Mucosa of rectum (tissue), 2 donors: Measurements from ENCODE around the gene NOL11.
A peak's percentile ranks its signal among the peaks of the same experiment; 100 is the strongest.

Experiments used
- H3K27ac ChIP-seq, 2 donors: one replicate each; pipeline ENCODE4 v1.7.0; 2013; ENCODE audit warnings: inconsistent platforms in 2 of 2, low read depth in 2 of 2, low read length in 2 of 2
- H3K27me3 ChIP-seq, 2 donors: one replicate each; pipeline ENCODE4 v1.7.0; 2013; ENCODE audit warnings: low read length in 2 of 2; ENCODE audit not compliant: control insufficient read depth in 2 of 2, insufficient read depth in 2 of 2
- H3K36me3 ChIP-seq, 2 donors: one replicate each; pipeline ENCODE4 v1.7.0; 2013; ENCODE audit warnings: low read length in 2 of 2; ENCODE audit not compliant: control insufficient read depth in 2 of 2, insufficient read depth in 2 of 2
- H3K4me1 ChIP-seq, 2 donors: one replicate each; pipeline ENCODE4 v1.7.0; 2013; ENCODE audit warnings: low read length in 2 of 2, mild to moderate bottlenecking in 1 of 2; ENCODE audit not compliant: control insufficient read depth in 2 of 2, insufficient read depth in 2 of 2
- H3K4me3 ChIP-seq, 2 donors: one replicate each; pipeline ENCODE4 v1.7.0; 2013; ENCODE audit warnings: low read length in 2 of 2
- H3K9ac ChIP-seq, 2 donors: one replicate each; pipeline ENCODE4 v1.7.0; 2013; ENCODE audit warnings: low read length in 2 of 2, low read depth in 1 of 2, mild to moderate bottlenecking in 1 of 2
- H3K9me3 ChIP-seq, 2 donors: one replicate each; pipeline ENCODE4 v1.7.0; 2013; ENCODE audit warnings: low read length in 2 of 2; ENCODE audit not compliant: control insufficient read depth in 2 of 2
- donor health status: healthy.
- donor health status: Normal muscosa, but diverticular disease.

The NOL11 gene

DNA sequence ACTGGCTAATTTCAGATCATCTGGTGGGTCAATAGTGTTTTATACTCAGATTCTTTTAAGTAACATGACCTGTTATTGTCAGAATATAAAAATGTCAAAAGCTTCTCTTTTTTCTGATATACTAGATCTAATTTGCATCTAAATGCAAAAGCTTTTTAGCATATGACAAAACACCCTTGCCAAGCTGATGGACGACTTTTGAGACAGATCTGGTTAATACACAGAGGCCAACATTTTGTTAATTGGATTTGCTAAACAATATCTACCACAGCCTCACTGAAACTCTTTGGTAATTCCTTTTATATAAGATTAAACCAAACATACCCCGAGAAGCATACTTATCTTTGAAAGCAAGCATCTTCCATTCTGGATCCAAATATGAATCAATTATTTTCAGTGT lies 10.3 kb upstream of the NOL11 start:
- Histone ChIP-seq H3K27ac (no peak overlapping the region), H3K9me3 (no peaks in the 10 kb centered on the region), H3K9ac (no peak overlapping the region), H3K4me3 (no peak overlapping the region), H3K27me3 (no peaks in the 10 kb centered on the region), H3K36me3 (no peaks in the 10 kb centered on the region), H3K4me1 (no peaks in the 10 kb centered on the region)

DNA sequence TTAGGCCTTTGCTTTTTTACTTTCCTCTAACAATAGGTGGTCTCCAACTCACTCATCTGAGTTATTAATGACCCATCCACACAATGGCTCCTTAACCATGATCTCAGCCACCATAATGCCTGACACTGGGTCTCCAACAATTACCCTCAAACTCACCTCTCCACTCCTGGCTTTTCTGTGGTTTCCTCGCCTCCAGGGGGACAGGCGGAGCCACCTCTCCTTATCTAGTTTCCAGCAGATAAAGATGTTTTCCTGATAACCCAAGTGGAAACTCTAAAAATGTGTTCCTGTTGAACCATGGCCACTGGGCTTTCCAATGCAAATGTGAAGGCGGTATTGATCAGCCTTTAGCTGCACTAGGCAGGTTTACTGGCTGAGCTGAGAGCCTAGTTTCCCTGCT lies 9.4 kb upstream of the NOL11 start:
- no peaks in the 10 kb centered on the region for H3K36me3 ChIP-seq
- no peak overlapping the region for H3K27ac ChIP-seq
- H3K4me3 ChIP-seq = no peak overlapping the region
- no peak overlapping the region for H3K9ac ChIP-seq
- no peaks in the 10 kb centered on the region for H3K27me3 ChIP-seq
- no peaks in the 10 kb centered on the region for H3K4me1 ChIP-seq
- no peaks in the 10 kb centered on the region for H3K9me3 ChIP-seq

DNA sequence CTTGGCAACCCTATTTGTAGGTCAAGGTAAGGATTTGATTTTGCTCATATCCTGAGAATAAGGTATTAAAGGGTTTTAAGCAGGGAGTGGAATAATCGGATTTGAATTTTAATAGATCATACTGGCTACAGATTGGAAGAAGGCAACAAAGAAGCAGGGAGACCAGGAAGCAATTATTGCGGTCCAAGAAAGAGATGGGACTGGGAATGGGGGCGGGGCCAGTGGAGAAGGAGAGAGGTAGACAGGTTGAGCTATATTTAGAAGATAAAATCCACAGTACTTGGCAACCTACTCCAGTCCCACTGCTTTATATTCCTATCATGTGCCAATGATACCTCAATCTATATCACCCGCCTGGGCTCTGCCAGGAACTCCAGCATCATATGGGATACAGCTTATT lies 5.8 kb upstream of the NOL11 start:
- no peak overlapping the region for H3K27ac ChIP-seq
- H3K9ac ChIP-seq = no peak overlapping the region
- H3K4me1 ChIP-seq = peaks cover 0 to under 1% of the 10 kb centered on the region in 2 donors
- no peaks in the 10 kb centered on the region for H3K36me3 ChIP-seq
- no peaks in the 10 kb centered on the region for H3K27me3 ChIP-seq
- no peak overlapping the region for H3K4me3 ChIP-seq
- no peaks in the 10 kb centered on the region for H3K9me3 ChIP-seq

DNA sequence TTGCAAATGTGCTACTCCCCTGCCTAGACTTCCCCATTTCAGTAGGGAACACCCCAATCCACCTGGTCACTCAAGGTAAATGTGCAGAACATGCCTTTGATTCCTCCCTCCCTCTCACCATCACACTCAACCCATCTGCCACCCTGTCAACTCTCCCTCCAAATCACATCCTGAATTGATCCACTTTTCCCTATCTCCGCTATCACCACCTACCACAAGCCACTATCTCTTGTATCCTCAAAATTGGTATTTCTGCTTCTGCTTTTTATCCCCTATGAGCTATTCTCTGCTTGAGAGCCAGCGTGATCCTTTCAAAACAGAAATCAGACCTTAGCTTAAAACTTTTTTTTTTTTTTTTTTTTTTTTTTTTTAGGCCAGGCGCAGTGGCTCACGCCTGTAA lies 5.4 kb upstream of the NOL11 start:
- H3K9me3 ChIP-seq = no peaks in the 10 kb centered on the region
- H3K27me3 ChIP-seq = no peaks in the 10 kb centered on the region
- H3K9ac ChIP-seq = no peak overlapping the region
- H3K36me3 ChIP-seq = no peaks in the 10 kb centered on the region
- no peak overlapping the region for H3K4me3 ChIP-seq
- H3K4me1 ChIP-seq = peaks cover 0 to 6% of the 10 kb centered on the region in 2 donors
- no peak overlapping the region for H3K27ac ChIP-seq

DNA sequence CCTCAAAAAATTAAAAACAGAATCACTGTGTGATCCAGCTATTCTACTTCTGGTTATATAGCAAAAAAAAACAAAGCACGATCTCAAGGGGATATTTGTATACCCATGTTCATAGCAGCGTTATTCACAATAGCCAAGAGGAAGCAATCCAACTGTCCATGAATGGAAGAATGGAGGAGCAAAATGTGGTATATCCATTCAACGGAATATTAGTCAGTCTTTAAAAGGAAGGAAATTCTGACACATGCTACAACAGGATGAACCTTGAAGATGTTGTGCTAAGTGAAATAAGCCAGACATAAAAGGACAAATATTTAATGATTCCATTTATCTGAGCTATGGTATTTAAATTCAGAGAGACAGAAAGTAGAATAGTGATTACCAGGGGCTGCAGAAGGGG lies 4.6 kb upstream of the NOL11 start:
- no peaks in the 10 kb centered on the region for H3K9me3 ChIP-seq
- H3K36me3 ChIP-seq = no peaks in the 10 kb centered on the region
- no peak overlapping the region for H3K27ac ChIP-seq
- no peak overlapping the region for H3K4me3 ChIP-seq
- H3K4me1 ChIP-seq = peaks cover 0 to 6% of the 10 kb centered on the region in 2 donors
- H3K27me3 ChIP-seq = no peaks in the 10 kb centered on the region
- H3K9ac ChIP-seq = no peak overlapping the region

DNA sequence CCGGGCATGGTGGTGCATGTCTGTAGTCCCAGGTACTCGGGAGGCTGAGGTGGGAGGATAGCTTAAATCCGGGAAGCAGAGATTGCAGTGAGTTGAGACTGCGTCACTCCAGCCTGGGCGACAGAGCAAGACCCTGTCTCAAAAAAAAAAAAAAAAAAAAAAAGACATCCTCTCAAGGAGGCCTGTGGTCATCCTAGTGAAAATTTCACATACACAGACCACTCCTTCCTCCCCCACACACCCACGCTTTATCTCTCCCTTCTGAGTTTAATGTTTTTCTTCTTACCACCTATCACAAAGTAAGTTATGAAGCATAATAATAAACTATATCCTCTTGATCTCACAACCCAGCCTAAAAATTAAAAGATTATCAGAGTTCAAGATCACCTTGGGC lies 1.3 kb upstream of the NOL11 start:
- Histone ChIP-seq H3K27ac (no peak overlapping the region), H3K4me1 (peaks cover 6 to 16% of the 10 kb centered on the region in 2 donors), H3K9me3 (no peaks in the 10 kb centered on the region), H3K27me3 (no peaks in the 10 kb centered on the region), H3K9ac (no peak overlapping the region), H3K4me3 (no peak overlapping the region), H3K36me3 (peaks cover 4 to 8% of the 10 kb centered on the region in 2 donors)

DNA sequence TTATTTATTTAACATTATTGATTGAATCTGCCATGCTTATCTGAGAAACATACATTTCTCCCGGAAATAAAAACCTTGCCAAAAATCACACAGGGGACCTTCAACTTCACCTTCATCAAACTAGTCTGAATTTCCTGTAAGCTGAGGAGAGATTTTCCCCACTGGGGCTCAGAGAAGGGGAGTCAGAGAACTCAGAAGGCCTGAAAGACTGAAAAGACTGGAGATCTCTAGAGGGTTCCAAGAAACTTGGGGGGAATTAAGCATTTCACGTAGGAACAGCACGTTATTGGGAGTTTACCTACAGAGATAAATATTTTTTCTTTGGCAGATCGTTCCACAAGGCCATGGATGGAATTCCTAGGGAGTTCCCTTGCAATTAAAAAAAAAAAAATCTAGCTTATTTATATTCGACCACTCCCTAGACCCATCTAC lies 528 bp upstream of the NOL11 start:
- peak overlapping the region; percentile 79 to 100 for H3K4me3 ChIP-seq
- H3K27ac ChIP-seq = peak overlapping the region; percentile 79 to 82
- H3K4me1 ChIP-seq = peaks cover 6 to 16% of the 10 kb centered on the region in 2 donors
- no peaks in the 10 kb centered on the region for H3K27me3 ChIP-seq
- peaks cover 11 to 16% of the 10 kb centered on the region in 2 donors for H3K36me3 ChIP-seq
- peak overlapping the region; percentile 79 to 93 for H3K9ac ChIP-seq
- H3K9me3 ChIP-seq = no peaks in the 10 kb centered on the region

DNA sequence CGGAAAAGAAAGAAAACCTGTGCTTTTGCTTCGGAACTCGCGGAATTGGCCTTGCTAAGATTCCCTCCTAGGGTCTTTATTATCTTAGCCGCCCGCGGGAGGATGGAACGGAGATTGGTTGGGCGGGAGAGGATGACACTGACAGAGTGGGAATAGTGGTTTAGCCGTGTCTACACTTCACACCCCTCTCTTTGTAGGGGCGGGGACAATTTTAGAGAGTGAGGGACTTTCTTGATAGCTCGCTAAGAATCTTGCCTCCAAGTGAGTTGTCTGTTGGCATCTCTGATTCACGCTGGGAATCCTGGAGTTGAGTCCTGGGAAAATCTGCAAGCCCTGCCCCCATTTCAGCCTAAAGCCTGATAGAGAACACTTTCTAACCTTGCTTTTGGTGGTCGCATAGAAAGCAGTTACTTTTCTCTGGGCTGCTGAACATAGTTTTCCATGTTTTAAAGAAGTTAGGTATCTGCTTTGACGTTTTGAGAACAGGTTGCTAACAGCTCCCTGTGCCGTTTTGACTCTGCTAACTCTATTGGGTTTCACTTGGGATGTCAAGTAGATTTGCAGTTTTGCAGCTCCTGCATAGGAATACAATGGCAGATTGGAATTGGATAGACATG lies 697 bp downstream of the NOL11 start:
- no peaks in the 10 kb centered on the region for H3K27me3 ChIP-seq
- peak overlapping the region; percentile 93 to 98 for H3K9ac ChIP-seq
- H3K9me3 ChIP-seq = no peaks in the 10 kb centered on the region
- peak overlapping the region; percentile 97 to 100 for H3K4me3 ChIP-seq
- H3K4me1 ChIP-seq = peaks cover 6 to 16% of the 10 kb centered on the region in 2 donors
- H3K36me3 ChIP-seq = peaks cover 16 to 23% of the 10 kb centered on the region in 2 donors
- peak overlapping the region; percentile 79 to 82 for H3K27ac ChIP-seq

DNA sequence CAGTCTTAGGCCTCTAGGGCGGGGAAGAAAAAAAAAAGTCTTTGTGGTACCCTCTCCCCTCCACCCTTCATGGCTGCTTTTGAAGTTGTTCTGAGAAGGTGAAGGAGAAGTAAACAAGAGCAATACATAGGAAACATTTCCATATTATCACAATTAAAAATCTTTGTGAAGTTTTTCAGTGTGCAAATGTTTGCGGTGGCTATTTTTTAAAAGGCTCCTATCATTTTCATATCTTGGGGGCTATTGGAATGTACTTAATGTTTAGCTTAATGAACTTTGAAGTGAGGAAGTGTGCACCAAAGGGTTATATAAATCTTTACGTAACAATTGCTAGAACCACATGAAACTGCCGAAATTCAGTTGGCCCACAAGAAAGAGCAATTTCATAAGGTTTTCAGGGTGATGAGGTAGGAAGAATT lies 7.6 kb downstream of the NOL11 start:
- H3K9ac ChIP-seq = no peak overlapping the region
- H3K27me3 ChIP-seq = no peaks in the 10 kb centered on the region
- no peaks in the 10 kb centered on the region for H3K4me1 ChIP-seq
- no peak overlapping the region for H3K4me3 ChIP-seq
- peaks cover 49 to 69% of the 10 kb centered on the region in 2 donors for H3K36me3 ChIP-seq
- H3K9me3 ChIP-seq = no peaks in the 10 kb centered on the region
- H3K27ac ChIP-seq = no peak overlapping the region

DNA sequence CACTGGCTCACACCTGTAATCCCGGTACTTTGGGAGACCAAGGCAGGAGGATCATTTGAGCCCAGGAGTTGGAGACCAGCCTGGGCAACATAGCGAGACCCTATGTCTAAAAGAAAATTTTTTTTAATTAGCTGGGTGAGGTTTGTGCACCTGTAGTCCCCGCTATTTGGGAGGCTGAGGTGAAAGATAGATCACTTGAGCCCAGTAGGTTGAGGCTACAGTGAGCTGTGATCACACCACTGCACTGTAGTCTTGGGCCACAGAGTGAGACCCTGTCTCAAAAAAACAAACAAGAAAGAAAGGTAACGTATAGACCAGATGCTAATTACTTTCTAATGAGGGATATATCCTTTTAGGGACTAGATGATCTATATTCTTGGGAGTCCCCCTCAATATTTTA lies 8.1 kb downstream of the NOL11 start:
- Histone ChIP-seq H3K36me3 (peaks cover 51 to 69% of the 10 kb centered on the region in 2 donors), H3K27ac (no peak overlapping the region)

More for the DNA sequence above, 8.1 kb downstream of the NOL11 start:
- no peak overlapping the region for H3K4me3 ChIP-seq
- no peaks in the 10 kb centered on the region for H3K4me1 ChIP-seq
- no peaks in the 10 kb centered on the region for H3K9me3 ChIP-seq
- no peak overlapping the region for H3K9ac ChIP-seq
- H3K27me3 ChIP-seq = no peaks in the 10 kb centered on the region
